ENCODE results near the gene TBC1D22A.
"Not testable (repeated sequence)": the region's sequence is repeated elsewhere in the genome, so short reads cannot be mapped to it uniquely, and the experiment has no call there.

TBC1D22A gene

GRCh38 chr22:46978668-46979067 is 216.2 kb downstream of the TBC1D22A start:
- not testable (repeated sequence) for DNase-seq

- DNase-seq, result no peak
These were observed 217.1 kb downstream of the TBC1D22A start for GRCh38 chr22:46979506-46979905.

- no peak for DNase-seq
These were observed 217.9 kb downstream of the TBC1D22A start for GRCh38 chr22:46980392-46980791.

- DNase-seq, result no peak
These were observed 220.2 kb downstream of the TBC1D22A start for GRCh38 chr22:46982635-46983034.

GRCh38 chr22:46983046-46983445 is 220.6 kb downstream of the TBC1D22A start:
- no peak for DNase-seq

- no peak for DNase-seq
These were observed 222.5 kb downstream of the TBC1D22A start for GRCh38 chr22:46984751-46985506.

GRCh38 chr22:46985507-46985882 is 223.0 kb downstream of the TBC1D22A start:
- no peak for DNase-seq

GRCh38 chr22:46986788-46987187 is 224.3 kb downstream of the TBC1D22A start:
- no peak for DNase-seq

GRCh38 chr22:46990937-46991550 is 228.6 kb downstream of the TBC1D22A start:
- no peak for DNase-seq

- DNase-seq, result no peak
These were observed 229.2 kb downstream of the TBC1D22A start for GRCh38 chr22:46991666-46992065.

GRCh38 chr22:46992121-46992731 is 229.8 kb downstream of the TBC1D22A start:
- no peak for DNase-seq

GRCh38 chr22:46993633-46994032 is 231.2 kb downstream of the TBC1D22A start:
- no peak for DNase-seq

GRCh38 chr22:46994265-46994664 is 231.8 kb downstream of the TBC1D22A start:
- no peak for DNase-seq

GRCh38 chr22:46994983-46995382 is 232.5 kb downstream of the TBC1D22A start:
- no peak for DNase-seq

GRCh38 chr22:46995501-46996360 is 233.3 kb downstream of the TBC1D22A start:
- no peak for DNase-seq

GRCh38 chr22:46996595-46997310 is 234.3 kb downstream of the TBC1D22A start:
- DNase-seq, result no peak

GRCh38 chr22:46997311-46997970 is 235.0 kb downstream of the TBC1D22A start:
- no peak for DNase-seq

- no peak for DNase-seq
These were observed 235.9 kb downstream of the TBC1D22A start for GRCh38 chr22:46998331-46998730.

- DNase-seq, result no peak
These were observed 237.8 kb downstream of the TBC1D22A start for GRCh38 chr22:47000256-47000655.

GRCh38 chr22:47000888-47001287 is 238.4 kb downstream of the TBC1D22A start:
- no peak for DNase-seq

- DNase-seq, result no peak
These were observed 238.8 kb downstream of the TBC1D22A start for GRCh38 chr22:47001288-47001687.

- DNase-seq, result no peak
These were observed 240.2 kb downstream of the TBC1D22A start for GRCh38 chr22:47002692-47003091.

Measured in CD4-positive, alpha-beta T cell treated with Interleukin-4 for 1 hour (primary cell).